B cell (primary cell): ENCODE results near the gene GDF7. TPM values are rescaled to one million over a fixed set of nuclear protein-coding genes. Genes with fewer than 3 reads are reported as not detected.

Experiments
- ATAC-seq: fragments of 200-7000 bp; cut with Tn5 transposase; one replicate; pipeline ENCODE4 v1.10.0; 2021; ENCODE audit warnings: low read depth, mild to moderate bottlenecking, moderate number of reproducible peaks, moderate library complexity
- CTCF ChIA-PET: fragments of 350-600 bp; sonication (Branson Sonifier 250); formaldehyde crosslinking; loops from one replicate; lab custom pipeline; 2021; ENCODE audit warnings: antibody characterized with exemption, inconsistent platforms; lab: Charles Lee
- POLR2A ChIA-PET: fragments of 350-600 bp; sonication (Branson Sonifier 250); formaldehyde crosslinking; loops from one replicate; lab custom pipeline; 2021; ENCODE audit warnings: antibody characterized with exemption; lab: Charles Lee
- DNase-seq: peaks from one replicate; pipeline ENCODE4 v3.0.0; 2013
- H2AFZ ChIP-seq: 2 replicates; pipeline ENCODE4 v1.6.1; 2012; ENCODE audit warnings: mild to moderate bottlenecking, low read depth, low read length; ENCODE audit not compliant: insufficient read depth, poor library complexity, severe bottlenecking
- H3K27ac ChIP-seq, 2 donors: 1 replicate in 1 of 2; 2 replicates in 1 of 2; pipeline ENCODE4 v1.5.1; 2012 to 2013; ENCODE audit warnings: low read length in 2 of 2, mild to moderate bottlenecking in 2 of 2, moderate library complexity in 1 of 2
- H3K27me3 ChIP-seq, 4 experiments: fragments of 200-600 bp in 1 of 4; sonication (generic) in 1 of 4; replicated peaks in 1 of 4; 1 replicate in 2 of 4; 2 replicates in 2 of 4; pipeline versions ENCODE4 v1.6.1 to v1.7.0; 2013 to 2016; ENCODE audit warnings: low read length in 3 of 4, mild to moderate bottlenecking in 2 of 4, mixed read lengths in 1 of 4, moderate library complexity in 1 of 4; ENCODE audit not compliant: insufficient read depth in 4 of 4, control insufficient read depth in 3 of 4; ENCODE audit errors: control extremely low read depth in 1 of 4
- H3K36me3 ChIP-seq, 2 experiments: replicated peaks in 1 of 2; 1 replicate in 1 of 2; 2 replicates in 1 of 2; pipeline versions ENCODE4 v1.6.1 to v1.7.1; 2013; ENCODE audit warnings: low read length in 1 of 2; ENCODE audit not compliant: insufficient read depth in 2 of 2, control insufficient read depth in 1 of 2; ENCODE audit errors: control extremely low read depth in 1 of 2, extremely low read depth in 1 of 2
- H3K4me1 ChIP-seq, 2 donors: fragments of 200-600 bp in 1 of 2; sonication (generic) in 1 of 2; 1 replicate in 1 of 2; 2 replicates in 1 of 2; pipeline versions ENCODE4 v1.5.1 to v1.6.1; 2013 to 2017; ENCODE audit warnings: low read length in 2 of 2; ENCODE audit not compliant: control insufficient read depth in 2 of 2, insufficient read depth in 2 of 2
- H3K4me2 ChIP-seq: replicated peaks from 2 replicates; pipeline ENCODE3; 2012; ENCODE audit warnings: mild to moderate bottlenecking, low read depth, low read length; ENCODE audit not compliant: poor library complexity, severe bottlenecking
- H3K4me3 ChIP-seq, 5 experiments: fragments of 200-600 bp in 1 of 5; sonication (generic) in 1 of 5; 1 replicate in 3 of 5; 2 replicates in 2 of 5; pipeline versions ENCODE4 v1.5.1 to v1.7.0; 2011 to 2016; ENCODE audit warnings: low read length in 4 of 5, mild to moderate bottlenecking in 4 of 5, low read depth in 2 of 5, control low read depth in 1 of 5, moderate library complexity in 1 of 5; ENCODE audit not compliant: insufficient read depth in 1 of 5; ENCODE audit errors: control extremely low read depth in 1 of 5, extremely low read depth in 1 of 5
- H3K79me2 ChIP-seq: fragments of 200-600 bp; sonication (generic); one replicate; pipeline ENCODE4 v1.6.0; 2016; ENCODE audit warnings: low read length; ENCODE audit not compliant: control insufficient read depth, insufficient read depth
- H3K9ac ChIP-seq: fragments of 200-600 bp; sonication (generic); 2 replicates; pipeline ENCODE4 v1.6.1; 2017; ENCODE audit warnings: mild to moderate bottlenecking, low read length, moderate library complexity
- H3K9me3 ChIP-seq, 3 donors: one replicate each; pipeline versions ENCODE4 v1.6.1 to v1.7.1; 2013; ENCODE audit warnings: low read length in 2 of 3; ENCODE audit not compliant: control insufficient read depth in 2 of 3, insufficient read depth in 1 of 3; ENCODE audit errors: control extremely low read depth in 1 of 3
- H4K20me1 ChIP-seq: 2 replicates; pipeline ENCODE4 v1.6.0; 2012; ENCODE audit warnings: mild to moderate bottlenecking, low read length; ENCODE audit not compliant: insufficient read depth, control insufficient read depth, poor library complexity, severe bottlenecking
- H3K27ac Mint-ChIP-seq: one replicate; pipeline ENCODE4 v1.8.0; 2021; ENCODE audit warnings: mixed read lengths
- H3K27me3 Mint-ChIP-seq: one replicate; pipeline ENCODE4 v1.8.0; 2021; ENCODE audit warnings: mixed read lengths
- H3K4me1 Mint-ChIP-seq: one replicate; pipeline ENCODE4 v1.8.0; 2021; ENCODE audit warnings: mixed read lengths
- H3K4me3 Mint-ChIP-seq: one replicate; pipeline ENCODE4 v1.8.0; 2021; ENCODE audit warnings: mixed read lengths
- H3K9me3 Mint-ChIP-seq: one replicate; pipeline ENCODE4 v1.8.0; 2022; ENCODE audit warnings: mixed read lengths; ENCODE audit not compliant: insufficient read depth
- CTCF ChIP-seq: fragments of 200-600 bp; IDR thresholded peaks from one replicate; pipeline ENCODE4 v1.8.0; 2022; ENCODE audit warnings: antibody characterized with exemption, mild to moderate bottlenecking
- EZH2 ChIP-seq: IDR thresholded peaks from 2 replicates; pipeline ENCODE4 v1.6.1; 2012; ENCODE audit warnings: borderline replicate concordance, low read depth, mild to moderate bottlenecking, moderate library complexity, low read length; ENCODE audit not compliant: insufficient read depth, poor library complexity, severe bottlenecking
- WGBS: methylation state at CpG from one replicate; pipeline ENCODE4 v1.1.5; 2013; ENCODE audit warnings: missing lambda C conversion rate; ENCODE audit not compliant: insufficient coverage; 5-methylcytosine and 5-hydroxymethylcytosine counted together
- intact Hi-C: fragments of 100-400 bp; cut with micrococcal nuclease; formaldehyde crosslinking; loops from one replicate; pipeline ENCODE4 v1.10.0; 2022
- polyA plus RNA-seq: library from polyadenylated mRNA; depleted of rRNA; stranded (reverse); fragments of >200 nt; gene quantifications from 2 replicates; pipeline ENCODE4 v1.2.3, GENCODE V29; 2012
- total RNA-seq, 2 donors: library from RNA; stranded (reverse); fragments of 120-200 nt in 1 of 2; gene quantifications; 1 replicate in 1 of 2; 2 replicates in 1 of 2; pipeline versions ENCODE4 v1.2.3 to v1.2.4, GENCODE V29; 2013 to 2022

The GDF7 gene
- total and polyA plus RNA-seq, 2 donors (not counting 1 experiment from before 2014, with no cell fraction given), result 7.0 to 15.3 TPM

- Mint-ChIP-seq H3K27ac (no peak overlapping the region), H3K9me3 (no peaks in the 10 kb centered on the region), H3K4me3 (no peak overlapping the region), H3K27me3 (no peaks in the 10 kb centered on the region), H3K4me1 (peaks cover 8% of the 10 kb centered on the region)
- peaks cover 0 to 2% of the 10 kb centered on the region in 2 donors for H3K4me1 ChIP-seq
- peaks cover 0 to 6% (median 3%) of the 10 kb centered on the region in 3 donors for H3K9me3 ChIP-seq
- H4K20me1 ChIP-seq, result no peaks in the 10 kb centered on the region
- H3K27me3 ChIP-seq, result no peaks in the 10 kb centered on the region
- ChIA-PET POLR2A (no interaction called here), CTCF (interaction anchor here (1.0 to 1.5 kb wide), 2 partner anchors 45 to 256 kb away, joined by 3 to 4 read pairs; no protein-coding TSS in a partner anchor)
- intact Hi-C loops, result no loop called here
- no peak for TF ChIP-seq CTCF
- no peak for TF ChIP-seq EZH2
- H3K4me2 ChIP-seq, result no peak overlapping the region
- WGBS, result 96% methylated on average over 3 of the region's 3 CpGs
- no peak for DNase-seq
- H3K9ac ChIP-seq, result no peak overlapping the region
- H3K4me3 ChIP-seq, result no peak overlapping the region
- ATAC-seq, result no peak
- H2AFZ ChIP-seq, result no peak overlapping the region
- H3K27ac ChIP-seq, result no peak overlapping the region
- H3K79me2 ChIP-seq, result peaks cover 5% of the 10 kb centered on the region
- peaks cover 0 to 3% of the 10 kb centered on the region in 2 experiments for H3K36me3 ChIP-seq
Observed at GRCh38 chr2:20706786-20707185, 39.8 kb downstream of the GDF7 start.

- no peaks in the 10 kb centered on the region for H3K9me3 Mint-ChIP-seq
Observed at GRCh38 chr2:20707601-20708000, 40.7 kb downstream of the GDF7 start.

More at GRCh38 chr2:20707601-20708000, 40.7 kb downstream of the GDF7 start:
- Histone ChIP-seq H3K36me3 (peaks cover 0 to 3% of the 10 kb centered on the region in 2 experiments), H3K9ac (no peak overlapping the region), H3K27ac (no peak overlapping the region), H2AFZ (no peak overlapping the region), H3K27me3 (no peaks in the 10 kb centered on the region), H3K4me3 (no peak overlapping the region), H3K79me2 (peaks cover 5% of the 10 kb centered on the region), H4K20me1 (no peaks in the 10 kb centered on the region), H3K9me3 (peaks cover 0 to 7% (median 3%) of the 10 kb centered on the region in 3 donors), H3K4me2 (no peak overlapping the region), H3K4me1 (peaks cover 0 to 2% of the 10 kb centered on the region in 2 donors)
- DNase-seq, result no peak
- ChIA-PET CTCF (no interaction called here), POLR2A (no interaction called here)
- no peak overlapping the region for H3K4me3 Mint-ChIP-seq
- no peak for TF ChIP-seq EZH2
- no peak for TF ChIP-seq CTCF
- no peak overlapping the region for H3K27ac Mint-ChIP-seq
- ATAC-seq, result no peak
- 100% methylated on average over 2 of the region's 4 CpGs for WGBS
- no peaks in the 10 kb centered on the region for H3K27me3 Mint-ChIP-seq
- intact Hi-C loops, result no loop called here
- H3K4me1 Mint-ChIP-seq, result peaks cover 8% of the 10 kb centered on the region
